ENCODE data around the gene RAB25. TPM values are rescaled to one million over a fixed set of nuclear protein-coding genes. Genes with fewer than 3 reads are reported as not detected.

Gene RAB25
- total and polyA plus RNA-seq, 2 of the 13 experiments (the other 11 are each of a cell fraction or from before 2014, with no cell fraction given), result 0.20 to 0.22 TPM

- TF ChIP-seq ZBTB20 (CRISPR knock-in tag; IDR thresholded peaks at IDR 0.05; ENCODE audit: borderline replicate concordance, low read depth) (peak; percentile 78; the same call in 1 of the 2 replicates), HMGXB4 (CRISPR knock-in tag; IDR thresholded peaks at IDR 0.05; ENCODE audit: borderline replicate concordance in 1 of 2, low read depth in 1 of 2) (peak in 1 of 2 experiments; percentile 60; a peak in 1 of 4 replicates), IKZF4 (CRISPR knock-in tag; IDR thresholded peaks at IDR 0.05; ENCODE audit: borderline replicate concordance, low read depth, not compliant biosample characterization) (no peak), BORCS8-MEF2B (CRISPR knock-in tag; IDR thresholded peaks at IDR 0.05) (0 out of 2 replicates have a peak, but pooled peaks have one; percentile 37), CEBPG (CRISPR knock-in tag; IDR thresholded peaks at IDR 0.05) (peak; percentile 79), ZNF710 (CRISPR knock-in tag; IDR thresholded peaks at IDR 0.05; ENCODE audit: borderline replicate concordance) (peak; percentile 100), ZNF646 (CRISPR knock-in tag; IDR thresholded peaks at IDR 0.05) (peak; percentile 91), ZNF280B (CRISPR knock-in tag; IDR thresholded peaks at IDR 0.05; ENCODE audit: borderline replicate concordance) (no peak), SCMH1 (CRISPR knock-in tag; IDR thresholded peaks at IDR 0.05; ENCODE audit: borderline replicate concordance) (no peak), ZNF546 (CRISPR knock-in tag; conservative IDR thresholded peaks at IDR 0.05) (no peak), ZFAT (CRISPR knock-in tag; conservative IDR thresholded peaks at IDR 0.05) (no peak), MYNN (CRISPR knock-in tag; IDR thresholded peaks at IDR 0.05; ENCODE audit: low read depth) (no peak), ZNF160 (CRISPR knock-in tag; IDR thresholded peaks at IDR 0.05) (no peak), RXRB (CRISPR knock-in tag; IDR thresholded peaks at IDR 0.05; ENCODE audit: borderline replicate concordance) (peak; percentile 96), NFATC3 (CRISPR knock-in tag; IDR thresholded peaks at IDR 0.05) (0 out of 2 replicates have a peak, but pooled peaks have one; percentile 76), ZNF772 (CRISPR knock-in tag; IDR thresholded peaks at IDR 0.05) (peak; percentile 43; the same call in 1 of the 2 replicates)
Measured at GRCh38 chr1:156086256-156086662, 25.3 kb downstream of the RAB25 start (continued).
